GM21360 (cell line): ENCODE measurements around the gene FKBP5.

Experiments
- ATAC-seq: cut with Tn5 transposase; IDR thresholded peaks from one replicate; pipeline ENCODE4 v1.9.1; 2021; ENCODE audit warnings: mild to moderate bottlenecking, moderate library complexity; ENCODE audit not compliant: unreplicated experiment

The FKBP5 gene

DNA sequence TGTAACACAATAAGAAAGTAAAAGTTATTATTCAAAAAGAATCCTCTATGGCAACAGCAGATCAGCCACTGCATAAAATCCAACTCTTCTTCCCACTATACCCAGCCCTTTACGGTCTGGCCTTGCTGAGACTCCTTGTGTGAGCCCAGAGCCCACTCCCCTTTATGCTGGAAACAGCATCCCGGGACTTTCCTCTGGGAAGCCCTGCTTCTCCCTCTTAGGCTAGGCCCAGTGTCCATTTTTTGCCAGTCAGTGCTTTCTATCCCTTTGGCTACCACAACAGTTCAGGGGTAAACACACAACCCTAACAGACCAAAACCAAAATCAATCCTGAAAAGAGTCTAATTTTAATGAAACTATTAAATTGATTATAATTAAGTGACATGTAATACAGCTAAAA, 20.6 kb downstream of the FKBP5 start:
- no peak for ATAC-seq

DNA sequence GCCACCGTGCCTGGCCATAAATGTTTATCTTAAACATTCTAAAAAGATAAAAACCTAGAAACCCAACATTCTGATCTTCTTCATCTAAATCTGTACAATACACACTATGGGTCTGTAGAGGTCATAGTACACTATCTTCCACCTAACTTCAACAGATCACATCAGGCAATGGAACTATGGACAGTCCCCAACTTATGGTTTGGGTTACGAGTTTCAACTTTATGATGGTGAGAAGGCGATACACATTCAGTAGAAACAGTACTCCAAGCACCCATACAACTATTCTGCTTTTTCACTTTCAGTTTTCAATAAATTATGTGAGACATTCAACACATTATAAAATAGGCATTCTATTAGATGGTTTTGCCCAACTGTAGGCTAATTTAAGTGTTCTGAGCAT, 23.1 kb downstream of the FKBP5 start:
- ATAC-seq, result no peak

DNA sequence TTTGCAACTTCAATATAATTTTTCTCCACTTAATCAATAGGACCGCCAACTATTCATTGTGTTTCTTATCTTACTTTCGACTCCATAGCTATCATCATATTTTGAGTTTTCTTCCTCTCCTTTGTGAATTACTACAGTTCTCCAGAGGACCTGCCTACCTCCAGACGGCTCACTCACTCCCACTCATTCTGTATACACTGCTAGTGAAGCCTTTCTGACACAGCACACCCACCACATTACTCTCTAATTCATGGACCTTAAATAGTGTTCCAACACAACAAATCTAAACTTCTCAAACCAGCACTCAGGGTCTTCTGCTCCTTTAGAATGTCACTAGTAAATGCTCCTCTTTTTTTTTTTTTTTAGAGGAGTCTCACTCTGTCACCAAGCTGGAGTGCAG, 23.8 kb downstream of the FKBP5 start:
- no peak for ATAC-seq

DNA sequence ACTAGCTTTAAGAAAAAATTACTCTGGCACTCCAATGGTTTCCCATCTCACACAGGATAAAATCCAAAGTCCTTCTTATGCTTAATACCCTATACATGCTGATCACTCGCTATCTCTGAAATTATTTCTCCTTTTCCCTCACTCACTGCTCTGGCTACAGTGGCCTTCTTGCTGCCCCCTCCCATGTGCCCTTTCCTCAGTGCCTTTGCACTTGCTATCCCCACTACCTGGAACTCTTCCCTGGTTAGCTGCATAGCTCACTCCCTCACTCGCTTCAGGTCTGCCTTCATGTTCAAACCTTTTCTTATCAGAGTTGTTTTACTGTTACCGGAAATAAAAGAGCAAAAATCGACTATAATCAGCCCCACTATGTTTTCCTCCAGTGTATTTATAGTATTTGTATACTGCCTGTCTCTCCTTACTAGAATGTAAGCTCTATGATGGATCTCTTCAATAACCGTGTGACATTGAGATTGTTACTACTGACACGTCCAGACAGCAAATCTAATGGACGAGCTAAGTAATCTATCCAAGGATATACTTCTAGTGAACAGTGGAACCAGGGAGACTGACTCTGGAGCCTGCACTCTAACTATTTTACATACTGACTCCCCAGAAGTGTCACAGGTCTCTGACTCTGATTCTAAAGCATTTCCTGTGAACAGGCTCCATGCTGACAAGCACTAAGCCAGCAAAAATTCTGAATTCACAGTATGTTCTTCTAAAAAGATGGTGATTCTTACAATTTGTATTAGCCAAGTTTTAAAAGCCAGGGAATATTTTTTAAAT, 25.1 kb downstream of the FKBP5 start:
- no peak for ATAC-seq

DNA sequence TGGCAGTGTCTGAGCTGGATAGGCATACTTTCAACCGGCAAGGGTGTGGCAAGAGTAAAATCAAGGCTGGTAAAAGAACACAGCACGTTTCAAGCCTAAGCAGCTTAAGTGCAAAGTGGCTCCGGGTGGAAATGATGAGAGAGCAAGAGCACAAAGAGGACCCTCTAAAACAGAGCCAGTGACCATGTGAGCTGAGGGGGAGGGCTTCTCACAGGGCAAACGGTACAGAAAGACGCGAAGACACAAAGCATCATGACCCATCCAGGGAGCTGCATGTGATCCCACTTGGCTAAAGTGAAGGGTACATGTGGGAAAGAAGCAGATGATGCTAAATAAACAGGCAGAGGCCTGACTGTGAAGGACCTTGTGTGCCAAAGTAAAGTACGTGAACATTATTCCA, 25.7 kb downstream of the FKBP5 start:
- ATAC-seq, result no peak

DNA sequence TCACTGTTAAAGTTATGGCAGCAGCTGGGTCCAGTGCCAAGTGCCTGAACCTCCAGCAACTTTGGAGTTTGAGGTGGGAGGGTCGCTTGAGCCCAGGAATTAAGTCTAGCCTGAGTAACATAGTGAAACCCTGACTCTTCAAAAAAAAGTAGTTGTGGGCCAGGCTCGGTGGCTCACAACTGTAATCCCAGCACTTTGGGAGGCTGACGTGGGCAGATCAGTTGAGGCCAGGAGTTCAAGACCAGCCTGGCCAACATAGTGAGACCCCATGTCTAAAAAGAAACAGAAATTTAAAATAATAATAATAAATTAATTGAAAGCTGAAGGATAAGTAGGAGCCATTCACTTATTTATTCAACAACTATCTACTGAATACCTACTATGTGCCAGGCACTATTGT, 33.8 kb downstream of the FKBP5 start:
- ATAC-seq, result no peak

DNA sequence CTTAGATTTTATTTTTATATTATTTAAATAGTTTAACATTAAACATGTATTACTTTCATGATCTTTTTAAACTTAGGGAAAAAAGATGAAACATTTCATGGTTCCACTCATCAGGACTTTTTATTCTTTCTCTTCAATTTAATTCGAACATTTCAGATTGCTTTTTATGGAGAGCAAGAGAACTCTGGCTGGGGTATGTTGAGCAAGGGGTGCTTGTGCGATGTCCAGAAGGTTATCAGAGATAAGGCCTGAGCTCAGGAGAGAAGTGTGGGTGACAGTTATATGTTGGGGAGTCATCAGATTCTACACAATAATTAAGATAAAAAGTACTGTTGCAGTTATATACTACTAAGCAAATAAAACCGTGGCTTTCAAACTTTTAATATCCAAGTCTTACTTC, 37.5 kb downstream of the FKBP5 start:
- no peak for ATAC-seq

DNA sequence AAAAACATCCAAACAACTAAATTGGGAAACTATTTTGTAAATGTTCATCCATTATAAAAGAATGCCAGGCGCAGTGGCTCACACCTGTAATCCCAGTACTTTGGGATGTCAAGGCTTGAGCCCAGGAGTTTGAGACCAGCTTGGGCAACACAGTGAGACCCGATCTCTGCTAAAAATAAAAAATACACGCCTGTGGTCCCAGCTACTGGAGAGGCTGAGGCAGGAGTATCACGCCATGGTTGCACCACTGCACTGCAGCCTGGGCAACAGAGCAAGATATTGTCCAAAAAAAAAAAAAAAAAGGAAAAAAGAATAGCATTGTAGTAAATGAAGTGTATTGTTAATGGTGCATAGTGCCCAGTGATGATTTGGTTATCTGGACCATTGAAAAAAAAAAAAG, 38.7 kb downstream of the FKBP5 start:
- ATAC-seq, result no peak

DNA sequence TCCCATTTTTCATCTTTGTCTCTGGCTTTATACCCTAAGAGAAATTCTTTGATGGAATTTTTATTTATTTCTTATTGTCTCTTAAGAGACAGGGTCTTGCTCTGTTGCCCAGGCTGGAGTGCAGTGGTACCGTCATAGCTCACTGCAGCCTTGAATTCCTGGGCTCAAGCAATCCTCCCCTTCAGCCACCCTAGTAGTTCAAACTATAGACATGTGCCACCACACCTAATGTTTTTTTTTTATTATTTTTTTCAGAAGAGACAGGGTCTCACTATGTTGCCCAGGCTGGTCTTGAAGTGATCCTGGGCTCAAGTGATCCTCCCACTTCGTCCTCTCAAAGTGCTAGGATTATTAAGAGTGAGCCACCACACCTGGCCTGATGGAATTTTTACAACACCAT, 40.5 kb downstream of the FKBP5 start:
- ATAC-seq, result no peak

DNA sequence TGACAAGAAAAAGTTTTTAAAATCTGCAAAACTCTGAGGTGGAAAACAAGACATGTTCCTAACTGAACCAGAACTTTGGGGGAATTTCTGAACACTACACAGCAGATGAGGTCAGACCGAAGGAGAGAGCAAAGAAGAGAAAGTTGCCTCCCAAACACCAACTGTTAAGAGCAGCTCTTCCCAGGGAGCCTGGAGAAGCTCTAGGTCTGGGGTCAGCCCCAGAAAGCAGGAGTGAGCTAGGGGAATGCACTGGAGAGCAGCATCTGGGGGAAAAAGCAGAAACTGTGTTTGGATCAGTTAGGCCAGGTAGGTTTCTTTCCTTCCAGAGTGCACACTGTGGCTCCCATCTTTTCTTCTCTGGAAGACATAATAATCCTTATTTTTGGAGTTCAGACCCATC, 41.3 kb downstream of the FKBP5 start:
- ATAC-seq, result no peak

DNA sequence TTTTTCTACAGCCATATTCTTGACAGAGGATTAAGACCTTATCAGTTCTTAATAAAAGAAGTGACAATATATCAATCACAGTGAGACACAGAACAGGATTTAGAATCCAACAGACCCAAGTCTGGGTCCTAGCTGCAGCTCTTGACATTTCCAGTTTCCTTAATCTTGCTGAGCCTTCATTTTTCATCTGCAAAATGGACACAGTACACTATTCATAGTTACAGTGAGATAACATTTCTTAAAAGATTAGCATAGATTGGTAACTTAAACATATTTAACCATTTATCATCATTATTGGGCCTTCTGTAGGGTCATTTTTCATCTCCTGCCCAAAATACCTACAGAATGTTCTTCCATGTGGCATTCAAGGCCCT, 45.6 kb downstream of the FKBP5 start:
- ATAC-seq, result no peak

DNA sequence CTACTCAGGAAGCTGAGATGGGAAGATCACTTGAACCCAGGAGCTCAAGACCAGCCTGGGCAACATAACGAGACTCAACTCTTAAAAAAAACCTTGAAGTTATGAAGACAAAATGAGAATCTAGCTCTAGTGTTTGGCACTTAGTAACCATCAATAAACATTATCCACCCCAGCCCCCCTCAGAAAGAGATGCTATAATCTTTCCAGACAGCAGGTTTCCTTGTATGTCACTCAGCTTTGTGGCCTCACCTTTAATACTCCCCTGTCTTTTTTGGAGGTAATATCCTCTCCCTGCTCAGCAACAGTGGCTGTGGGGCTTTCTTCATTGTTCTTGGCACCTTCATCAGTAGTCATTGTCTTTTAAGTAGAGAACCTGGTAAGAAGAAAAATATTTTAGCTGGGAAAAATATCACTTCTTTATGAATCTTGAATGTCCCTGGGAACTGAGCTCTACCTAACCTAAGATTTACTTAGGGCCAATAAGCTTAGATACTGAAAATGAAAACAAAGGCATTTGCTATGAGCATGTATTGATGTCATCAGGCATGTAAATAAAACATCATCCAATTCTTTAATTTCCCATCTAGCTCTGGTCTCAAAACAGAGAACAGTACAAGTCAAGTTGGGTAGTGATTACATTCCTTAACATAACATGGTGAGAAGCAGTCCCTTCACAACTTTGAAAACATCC, 46.1 kb downstream of the FKBP5 start:
- no peak for ATAC-seq

DNA sequence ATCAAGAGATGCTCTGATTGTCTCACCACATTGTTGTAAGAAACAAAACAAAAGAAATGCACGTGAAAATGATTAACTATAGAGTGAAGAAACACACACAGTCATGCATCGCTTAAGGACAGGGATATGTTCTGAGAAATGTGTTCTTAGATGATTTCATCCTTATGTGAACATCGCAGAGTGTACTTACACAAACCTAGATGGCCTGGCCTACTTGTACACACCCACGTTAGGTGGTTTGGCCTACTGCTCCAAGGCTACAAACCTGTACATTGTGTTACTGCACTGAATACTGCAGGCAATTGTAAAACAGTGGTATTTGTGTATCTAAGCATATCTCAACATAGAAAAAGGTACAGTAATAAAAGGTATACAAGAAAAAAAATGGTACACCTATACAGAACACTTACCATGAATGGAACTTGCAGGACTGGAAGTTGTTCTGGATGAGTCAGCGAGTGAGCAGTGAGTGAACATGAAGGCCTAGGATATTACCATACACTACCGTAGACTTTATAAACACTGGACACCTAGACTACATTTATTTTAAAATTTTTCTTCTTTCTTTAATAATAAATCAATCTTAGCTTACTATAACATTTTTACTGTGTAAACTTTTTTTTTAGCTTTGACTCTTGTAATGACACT, 48.6 kb downstream of the FKBP5 start:
- no peak for ATAC-seq

DNA sequence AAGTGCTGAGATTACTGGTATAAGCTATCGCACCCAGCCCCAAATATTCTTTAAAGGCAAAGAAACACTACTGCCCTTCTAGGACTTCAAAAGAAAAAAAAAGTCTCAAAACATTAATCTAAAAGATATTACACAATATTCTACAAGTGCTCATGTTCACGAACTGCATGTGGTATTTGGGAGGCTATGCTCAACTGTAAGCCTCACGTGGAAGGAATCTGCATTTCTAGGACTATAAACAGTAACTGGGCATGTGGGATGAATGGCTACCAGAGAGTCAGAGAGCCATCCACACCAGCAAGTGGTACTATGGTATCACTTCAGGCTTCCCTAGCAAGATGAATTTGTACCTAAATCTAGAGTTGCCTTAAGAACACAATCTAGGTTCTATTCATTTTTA, 50.0 kb downstream of the FKBP5 start:
- no peak for ATAC-seq

DNA sequence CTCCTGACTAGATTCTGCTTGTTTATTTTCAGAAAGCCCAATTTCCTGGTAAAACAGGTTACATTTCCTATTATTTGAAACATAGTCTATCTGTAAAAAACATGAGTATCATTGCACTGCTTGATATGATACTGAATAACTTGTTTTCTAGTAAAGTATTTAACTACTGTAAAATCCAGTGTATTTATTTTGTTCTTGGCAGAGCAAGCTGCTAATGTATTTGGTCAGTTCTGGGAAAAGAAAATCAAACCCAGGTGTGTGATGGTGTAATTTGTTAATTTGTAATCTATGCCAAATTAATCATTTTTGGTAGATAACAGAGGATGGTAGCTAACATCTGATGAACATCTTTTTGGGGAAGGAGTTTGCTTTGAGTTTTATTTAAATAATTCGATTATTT, 50.8 kb downstream of the FKBP5 start:
- no peak for ATAC-seq

DNA sequence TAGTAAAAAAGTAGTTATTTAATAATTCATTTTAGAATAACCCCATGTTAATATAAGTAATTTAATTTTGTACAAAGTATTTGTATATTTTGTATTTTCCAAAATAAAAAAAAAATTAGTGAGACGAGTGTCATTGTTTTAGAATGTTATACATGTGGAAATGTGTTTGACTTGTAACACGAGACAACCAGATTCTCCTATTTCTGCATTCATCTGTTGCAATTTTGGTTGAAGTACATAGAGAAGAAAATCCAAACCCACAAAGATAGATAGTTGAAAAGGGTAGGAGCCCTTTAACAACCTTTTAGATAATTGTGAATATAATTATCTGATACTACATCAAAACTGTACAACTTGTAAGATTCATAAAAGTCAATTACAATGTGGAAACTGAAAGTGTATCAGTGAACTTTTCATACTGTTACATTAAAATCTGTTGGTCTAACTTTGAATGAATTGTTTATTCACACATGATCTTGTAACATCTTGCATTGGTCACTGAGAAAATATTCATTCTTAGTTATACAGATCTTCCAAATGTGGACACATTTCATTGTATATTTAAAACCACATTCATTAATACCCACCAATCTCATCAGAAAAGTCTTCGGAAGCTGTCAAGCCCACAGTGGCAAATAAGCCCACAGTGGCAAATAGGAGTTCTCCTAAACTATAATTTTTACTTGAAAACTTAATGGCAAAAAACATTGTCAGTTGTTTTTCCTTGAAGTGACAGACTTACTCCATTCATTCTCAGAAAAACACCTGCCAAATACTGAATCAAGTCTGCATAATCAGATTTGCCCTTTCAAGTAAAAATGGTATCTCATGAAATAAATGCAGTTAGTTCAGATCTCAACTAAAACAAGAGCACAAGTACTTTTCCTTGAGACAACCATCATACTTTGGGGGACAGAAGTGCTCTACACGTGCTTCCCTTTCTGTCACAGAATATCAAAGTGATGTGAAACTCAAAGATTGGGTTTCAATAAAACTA, 52.8 kb downstream of the FKBP5 start:
- ATAC-seq, result no peak

DNA sequence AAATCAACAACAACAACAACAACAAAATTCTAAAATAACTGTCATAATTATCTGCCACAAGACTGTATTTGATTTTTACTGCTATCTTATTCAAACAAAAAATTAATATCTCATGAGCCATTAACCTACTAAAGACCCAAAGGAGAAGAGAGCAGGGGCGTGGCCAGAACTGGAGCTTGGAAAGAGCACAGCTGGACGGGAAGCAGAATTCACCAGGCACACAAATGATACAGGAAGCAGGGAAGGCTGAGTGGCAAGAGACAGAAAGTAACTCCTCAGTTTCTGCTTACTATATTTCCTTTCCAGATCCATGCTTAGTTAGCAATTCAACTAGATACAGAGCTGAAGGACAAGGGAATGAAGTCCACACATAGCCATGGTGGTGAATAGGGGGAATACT, 54.4 kb downstream of the FKBP5 start:
- ATAC-seq, result no peak

DNA sequence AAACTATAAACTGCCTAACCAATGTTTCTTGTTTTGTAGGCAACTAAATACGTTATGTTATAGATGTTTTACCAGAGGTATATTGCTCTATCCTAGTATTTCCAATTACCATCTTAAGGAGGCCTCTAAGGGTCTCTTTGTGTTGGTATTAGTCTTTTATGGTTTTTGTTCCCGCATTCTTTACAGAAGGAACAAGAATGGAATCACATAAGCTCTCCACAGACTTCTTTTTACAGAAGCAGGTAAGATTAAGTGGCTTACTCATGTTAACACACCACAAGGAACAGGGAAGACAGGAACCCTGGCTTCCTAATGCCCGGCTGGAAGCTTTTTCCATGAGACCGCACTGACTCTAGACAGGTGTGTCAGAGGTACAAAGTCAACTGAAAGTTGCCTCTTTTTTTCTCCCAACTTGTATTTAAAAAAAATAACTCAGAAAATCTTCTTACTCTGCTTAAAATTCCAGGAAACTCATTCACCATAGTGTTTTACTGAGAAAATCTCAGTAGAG, 55.1 kb downstream of the FKBP5 start:
- no peak for ATAC-seq

DNA sequence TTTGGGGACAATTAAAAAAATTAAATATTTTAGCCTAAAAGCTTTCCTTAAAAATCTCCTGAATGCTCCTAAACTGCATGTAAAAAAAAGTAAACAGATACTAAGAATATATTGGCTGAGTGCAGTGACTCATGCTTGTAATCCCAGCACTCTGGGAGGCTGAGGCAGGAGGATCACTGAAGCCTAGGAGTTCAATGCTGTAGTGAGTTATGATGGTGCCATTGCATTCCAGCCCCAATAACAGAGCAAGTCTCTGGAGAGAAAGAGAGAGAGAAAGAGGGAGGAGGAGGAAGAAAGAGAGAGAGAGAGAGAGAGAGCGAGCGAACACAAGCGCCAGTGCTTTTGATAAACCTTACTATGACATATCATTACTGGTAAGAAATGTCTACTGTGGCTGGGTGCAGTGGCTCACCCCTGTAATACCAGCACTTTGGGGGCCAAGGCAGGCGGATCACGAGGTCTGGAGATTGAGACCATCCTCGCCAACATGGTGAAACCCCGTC, 58.8 kb downstream of the FKBP5 start:
- no peak for ATAC-seq

DNA sequence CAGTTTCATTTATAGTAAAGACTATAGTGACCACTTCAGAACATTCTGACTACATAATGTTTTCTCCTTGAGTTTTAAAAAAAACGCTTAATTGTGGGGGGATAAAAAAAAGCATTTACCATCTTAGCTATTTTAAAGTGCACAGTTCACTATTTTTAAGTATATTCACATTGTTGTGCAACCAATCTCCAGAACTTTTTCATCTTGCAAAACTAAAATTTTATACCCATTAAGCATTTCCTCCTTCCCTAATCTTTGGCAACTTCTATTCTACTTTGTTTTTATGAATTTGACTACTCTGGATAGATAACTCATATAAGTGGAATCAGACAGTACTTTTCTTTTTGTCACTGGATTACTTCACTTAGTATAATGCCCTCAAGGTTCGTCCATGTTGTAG, 62.3 kb downstream of the FKBP5 start:
- ATAC-seq, result no peak
